ENCODE results near the gene STRIP2. TPM values are rescaled to one million over a fixed set of nuclear protein-coding genes. Genes with fewer than 3 reads are reported as not detected.
A peak's percentile ranks its signal among the peaks of the same experiment; 100 is the strongest.

The STRIP2 gene
- total RNA-seq, 1 experiment from 2014 or later = 9.1 TPM

GRCh38 chr7:129427526-129428045, 6.6 kb upstream of the STRIP2 start:
- BruUV-seq (replicated peaks) = no TSS peak
- Histone ChIP-seq H3K4me1 (ENCODE audit: insufficient read depth, low read length, poor library complexity, severe bottlenecking) (peaks cover 30% of the 10 kb centered on the region), H3K9me3 (ENCODE audit: low read depth, low read length, poor library complexity, severe bottlenecking) (no peaks in the 10 kb centered on the region), H3K36me3 (ENCODE audit: insufficient read depth, low read length, poor library complexity, severe bottlenecking) (peaks cover 5% of the 10 kb centered on the region), H3K27ac (ENCODE audit: low read depth, low read length, poor library complexity, severe bottlenecking) (peak overlapping the region; percentile 69), H3K27me3 (replicated peaks; ENCODE audit: insufficient read depth, low read depth, low read length, poor library complexity) (no peaks in the 10 kb centered on the region), H3K4me3 (ENCODE audit: low read depth, low read length, poor library complexity, severe bottlenecking) (no peak overlapping the region)
- CTCF ChIA-PET = no interaction called here
- POLR2A ChIA-PET (ENCODE audit: low non-redundant PET) = no interaction called here
- DNase-seq (ENCODE audit: low spot score) = peak; percentile 88
- intact Hi-C loops (cut with micrococcal nuclease; ENCODE audit: unreplicated experiment) = no loop called here
- TF ChIP-seq EZH2 (IDR thresholded peaks at IDR 0.05; ENCODE audit: borderline replicate concordance, low read depth, low read length, poor library complexity, severe bottlenecking) (no peak), CTCF (conservative IDR thresholded peaks at IDR 0.05; ENCODE audit: low read depth, low read length) (no peak)

- Histone ChIP-seq H3K4me1 (ENCODE audit: insufficient read depth, low read length, poor library complexity, severe bottlenecking) (peaks cover 16% of the 10 kb centered on the region), H3K9me3 (ENCODE audit: low read depth, low read length, poor library complexity, severe bottlenecking) (no peaks in the 10 kb centered on the region), H3K4me3 (ENCODE audit: low read depth, low read length, poor library complexity, severe bottlenecking) (no peak overlapping the region), H3K27ac (ENCODE audit: low read depth, low read length, poor library complexity, severe bottlenecking) (no peak overlapping the region), H3K36me3 (ENCODE audit: insufficient read depth, low read length, poor library complexity, severe bottlenecking) (no peaks in the 10 kb centered on the region), H3K27me3 (replicated peaks; ENCODE audit: insufficient read depth, low read depth, low read length, poor library complexity) (no peaks in the 10 kb centered on the region)
- no peak for DNase-seq (ENCODE audit: low spot score)
- ChIA-PET POLR2A (ENCODE audit: low non-redundant PET) (no interaction called here), CTCF (no interaction called here)
- TF ChIP-seq EZH2 (IDR thresholded peaks at IDR 0.05; ENCODE audit: borderline replicate concordance, low read depth, low read length, poor library complexity, severe bottlenecking) (no peak), CTCF (conservative IDR thresholded peaks at IDR 0.05; ENCODE audit: low read depth, low read length) (no peak)
- no TSS peak for BruUV-seq (replicated peaks)
- intact Hi-C loops (cut with micrococcal nuclease; ENCODE audit: unreplicated experiment) = no loop called here
Observed at GRCh38 chr7:129431911-129432643, 2.2 kb upstream of the STRIP2 start.

GRCh38 chr7:129434675-129435318, 565 bp downstream of the STRIP2 start:
- Histone ChIP-seq H3K4me3 (ENCODE audit: low read depth, low read length, poor library complexity, severe bottlenecking) (peak overlapping the region; percentile 80), H3K9me3 (ENCODE audit: low read depth, low read length, poor library complexity, severe bottlenecking) (no peaks in the 10 kb centered on the region), H3K36me3 (ENCODE audit: insufficient read depth, low read length, poor library complexity, severe bottlenecking) (no peaks in the 10 kb centered on the region), H3K27me3 (replicated peaks; ENCODE audit: insufficient read depth, low read depth, low read length, poor library complexity) (no peaks in the 10 kb centered on the region), H3K4me1 (ENCODE audit: insufficient read depth, low read length, poor library complexity, severe bottlenecking) (peaks cover 16% of the 10 kb centered on the region), H3K27ac (ENCODE audit: low read depth, low read length, poor library complexity, severe bottlenecking) (peak overlapping the region; percentile 77)
- no TSS peak for BruUV-seq (replicated peaks)
- TF ChIP-seq CTCF (conservative IDR thresholded peaks at IDR 0.05; ENCODE audit: low read depth, low read length) (no peak), EZH2 (IDR thresholded peaks at IDR 0.05; ENCODE audit: borderline replicate concordance, low read depth, low read length, poor library complexity, severe bottlenecking) (no peak)
- POLR2A ChIA-PET (ENCODE audit: low non-redundant PET) = no interaction called here
- no peak for DNase-seq (ENCODE audit: low spot score)
- intact Hi-C loops (cut with micrococcal nuclease; ENCODE audit: unreplicated experiment) = no loop called here
- CTCF ChIA-PET = interaction anchor here (0.6 to 1.9 kb wide), 3 partner anchors 58 to 135 kb away, joined by 3 to 13 read pairs (median 11); no protein-coding TSS in a partner anchor
